ENCODE measurements around the gene IFI27L2.

- TF ChIP-seq CTCF (IDR thresholded peaks at IDR 0.05; ENCODE audit: insufficient read depth, low read length) = no peak
- no peak for TF ChIP-seq GABPA (IDR thresholded peaks at IDR 0.05; ENCODE audit: low read depth)
- no peak for TF ChIP-seq REST (IDR thresholded peaks at IDR 0.05; ENCODE audit: insufficient replicate concordance, low read depth)
- TF ChIP-seq POLR2AphosphoS5 (IDR thresholded peaks at IDR 0.05; ENCODE audit: low read depth) = no peak
- no peak for TF ChIP-seq SPI1 (IDR thresholded peaks at IDR 0.05; ENCODE audit: borderline replicate concordance, low read depth)
Measured at GRCh38 chr14:94100847-94101246, 28.6 kb downstream of the IFI27L2 start.

Data from HL-60 (cell line).